Ishikawa (cell line): ENCODE data around the gene RYR3.

Source experiments
- CEBPB ChIP-seq: IDR thresholded peaks from 2 replicates; pipeline ENCODE4 v1.6.1; 2012
- CREB1 ChIP-seq: IDR thresholded peaks from 2 replicates; pipeline ENCODE4 v1.6.1; 2012; ENCODE audit warnings: low read depth
- EGR1 ChIP-seq: IDR thresholded peaks from 2 replicates; pipeline ENCODE4 v1.6.1; 2012
- EP300 ChIP-seq: IDR thresholded peaks from 2 replicates; pipeline ENCODE4 v1.6.1; 2012; ENCODE audit warnings: borderline replicate concordance
- FOXM1 ChIP-seq: IDR thresholded peaks from 2 replicates; pipeline ENCODE4 v1.6.1; 2012; ENCODE audit warnings: low read depth, borderline replicate concordance
- MAX ChIP-seq: IDR thresholded peaks from 2 replicates; pipeline ENCODE4 v1.6.1; 2012
- NFIC ChIP-seq: IDR thresholded peaks from 2 replicates; pipeline ENCODE4 v1.6.1; 2012
- RAD21 ChIP-seq: IDR thresholded peaks from 2 replicates; pipeline ENCODE4 v1.6.1; 2012; ENCODE audit warnings: low read depth
- TAF1 ChIP-seq: IDR thresholded peaks from 2 replicates; pipeline ENCODE4 v1.6.1; 2012; ENCODE audit warnings: low read depth, mild to moderate bottlenecking
- TCF12 ChIP-seq: IDR thresholded peaks from 2 replicates; pipeline ENCODE4 v1.6.1; 2012; ENCODE audit warnings: low read depth
- TEAD4 ChIP-seq: IDR thresholded peaks from 2 replicates; pipeline ENCODE4 v1.6.1; 2012
- USF1 ChIP-seq: IDR thresholded peaks from 2 replicates; pipeline ENCODE4 v1.6.1; 2012
- YY1 ChIP-seq: IDR thresholded peaks from 2 replicates; pipeline ENCODE4 v1.6.1; 2012; ENCODE audit warnings: low read depth
- TF ChIP-seq, protein P1 (sequence below): IDR thresholded peaks from 2 replicates; pipeline ENCODE4 v1.6.1; 2012; ENCODE audit warnings: low read depth, mild to moderate bottlenecking

- TF ChIP-seq YY1 (no peak), TAF1 (no peak), NFIC (no peak), EP300 (no peak), CEBPB (no peak), TCF12 (no peak), RAD21 (no peak), FOXM1 (no peak), TEAD4 (no peak), MAX (no peak), CREB1 (no peak), EGR1 (no peak), USF1 (no peak)
- TF ChIP-seq, protein P1, sequence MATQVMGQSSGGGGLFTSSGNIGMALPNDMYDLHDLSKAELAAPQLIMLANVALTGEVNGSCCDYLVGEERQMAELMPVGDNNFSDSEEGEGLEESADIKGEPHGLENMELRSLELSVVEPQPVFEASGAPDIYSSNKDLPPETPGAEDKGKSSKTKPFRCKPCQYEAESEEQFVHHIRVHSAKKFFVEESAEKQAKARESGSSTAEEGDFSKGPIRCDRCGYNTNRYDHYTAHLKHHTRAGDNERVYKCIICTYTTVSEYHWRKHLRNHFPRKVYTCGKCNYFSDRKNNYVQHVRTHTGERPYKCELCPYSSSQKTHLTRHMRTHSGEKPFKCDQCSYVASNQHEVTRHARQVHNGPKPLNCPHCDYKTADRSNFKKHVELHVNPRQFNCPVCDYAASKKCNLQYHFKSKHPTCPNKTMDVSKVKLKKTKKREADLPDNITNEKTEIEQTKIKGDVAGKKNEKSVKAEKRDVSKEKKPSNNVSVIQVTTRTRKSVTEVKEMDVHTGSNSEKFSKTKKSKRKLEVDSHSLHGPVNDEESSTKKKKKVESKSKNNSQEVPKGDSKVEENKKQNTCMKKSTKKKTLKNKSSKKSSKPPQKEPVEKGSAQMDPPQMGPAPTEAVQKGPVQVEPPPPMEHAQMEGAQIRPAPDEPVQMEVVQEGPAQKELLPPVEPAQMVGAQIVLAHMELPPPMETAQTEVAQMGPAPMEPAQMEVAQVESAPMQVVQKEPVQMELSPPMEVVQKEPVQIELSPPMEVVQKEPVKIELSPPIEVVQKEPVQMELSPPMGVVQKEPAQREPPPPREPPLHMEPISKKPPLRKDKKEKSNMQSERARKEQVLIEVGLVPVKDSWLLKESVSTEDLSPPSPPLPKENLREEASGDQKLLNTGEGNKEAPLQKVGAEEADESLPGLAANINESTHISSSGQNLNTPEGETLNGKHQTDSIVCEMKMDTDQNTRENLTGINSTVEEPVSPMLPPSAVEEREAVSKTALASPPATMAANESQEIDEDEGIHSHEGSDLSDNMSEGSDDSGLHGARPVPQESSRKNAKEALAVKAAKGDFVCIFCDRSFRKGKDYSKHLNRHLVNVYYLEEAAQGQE = no peak
Observed at GRCh38 chr15:33742800-33743199, 432.0 kb downstream of the RYR3 start.
